ENCODE data around the gene CTIF.

The CTIF gene

DNA sequence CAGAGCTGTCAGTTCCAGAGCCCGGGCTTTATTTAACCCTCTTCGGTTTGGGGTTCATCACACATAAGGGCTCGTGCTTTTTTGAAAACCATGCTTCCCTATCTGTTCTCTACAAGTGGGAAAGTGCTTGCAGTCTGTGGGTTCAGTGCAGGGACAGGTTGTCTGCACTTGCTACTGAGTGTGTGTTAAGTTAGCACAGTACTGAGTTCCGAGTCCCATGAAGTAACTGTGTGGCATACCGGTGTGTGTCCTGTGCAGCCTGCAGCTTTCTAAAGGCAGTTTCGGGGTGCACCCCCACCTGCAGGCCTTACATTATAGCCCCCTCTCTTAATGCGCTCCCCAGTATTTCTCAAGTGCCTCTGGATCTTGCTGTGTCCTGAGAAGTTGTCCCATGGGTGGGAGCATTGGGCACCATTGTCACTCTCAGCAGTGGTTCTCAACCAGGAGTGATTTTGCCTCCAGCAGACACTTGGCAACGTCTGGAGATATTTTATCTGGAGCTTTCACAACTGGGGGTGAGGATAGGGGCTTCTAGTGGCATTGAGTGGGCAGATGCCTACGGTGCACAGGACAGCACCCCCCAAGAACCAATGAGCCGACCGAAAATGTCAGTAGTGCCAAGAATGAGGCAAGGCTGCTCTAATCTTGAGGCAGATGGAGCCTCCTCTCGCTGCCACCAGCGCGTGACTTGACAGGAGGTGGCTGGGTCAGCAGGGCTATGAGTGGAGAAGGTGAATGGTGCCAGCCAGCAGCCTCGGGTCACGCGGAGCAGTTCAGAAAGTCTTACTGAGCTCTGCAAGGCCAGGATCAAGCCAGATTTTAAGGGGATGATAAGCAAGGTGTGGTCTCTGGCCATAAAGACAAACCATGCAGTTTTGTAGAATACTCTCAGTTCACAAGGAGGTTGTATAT, 259.8 kb downstream of the CTIF start:
- TF ChIP-seq ZBTB7A (IDR thresholded peaks at IDR 0.05; ENCODE audit: low read depth) (no peak), CEBPB (IDR thresholded peaks at IDR 0.05) (no peak), TEAD4 (IDR thresholded peaks at IDR 0.05) (no peak)

DNA sequence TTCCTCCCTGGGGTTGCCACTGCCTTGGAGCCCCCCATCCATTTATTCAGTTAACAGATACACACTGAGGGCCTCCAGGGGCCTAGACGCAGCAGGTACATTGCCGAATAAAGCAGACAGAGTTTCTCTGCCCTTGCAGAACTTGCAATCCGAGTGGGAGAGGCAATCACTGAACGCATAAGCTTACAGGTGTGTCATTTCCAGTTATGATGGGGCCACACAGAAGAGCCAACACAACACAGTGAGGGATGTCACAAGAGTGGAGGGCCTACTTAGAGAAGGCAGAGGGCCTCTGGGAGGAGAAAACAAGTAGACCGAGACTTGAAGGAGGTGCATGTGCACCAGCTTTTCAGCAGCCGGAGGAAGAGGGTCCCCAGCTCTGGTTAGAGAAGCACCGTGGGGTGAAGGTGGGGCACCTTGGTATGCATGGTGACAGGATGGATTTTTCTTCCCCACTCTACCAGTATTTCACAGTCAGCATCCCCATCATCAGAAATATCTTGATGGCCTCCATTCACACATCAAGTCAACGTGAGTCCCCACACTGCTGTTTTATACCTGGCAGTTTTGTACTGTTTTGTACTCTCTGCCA, 261.0 kb downstream of the CTIF start:
- TF ChIP-seq TEAD4 (IDR thresholded peaks at IDR 0.05) (no peak), TAF1 (IDR thresholded peaks at IDR 0.05; ENCODE audit: low read depth) (no peak), CEBPB (IDR thresholded peaks at IDR 0.05) (no peak), ZBTB7A (IDR thresholded peaks at IDR 0.05; ENCODE audit: low read depth) (no peak), YY1 (IDR thresholded peaks at IDR 0.05; ENCODE audit: low read depth) (no peak), CREB1 (IDR thresholded peaks at IDR 0.05; ENCODE audit: low read depth) (no peak), FOXM1 (IDR thresholded peaks at IDR 0.05; ENCODE audit: borderline replicate concordance, low read depth) (no peak), EP300 (IDR thresholded peaks at IDR 0.05; ENCODE audit: borderline replicate concordance) (no peak), EGR1 (IDR thresholded peaks at IDR 0.05) (no peak), TCF12 (IDR thresholded peaks at IDR 0.05; ENCODE audit: low read depth) (no peak), RAD21 (IDR thresholded peaks at IDR 0.05; ENCODE audit: low read depth) (no peak), NFIC (IDR thresholded peaks at IDR 0.05) (no peak)
- TF ChIP-seq, protein P1, sequence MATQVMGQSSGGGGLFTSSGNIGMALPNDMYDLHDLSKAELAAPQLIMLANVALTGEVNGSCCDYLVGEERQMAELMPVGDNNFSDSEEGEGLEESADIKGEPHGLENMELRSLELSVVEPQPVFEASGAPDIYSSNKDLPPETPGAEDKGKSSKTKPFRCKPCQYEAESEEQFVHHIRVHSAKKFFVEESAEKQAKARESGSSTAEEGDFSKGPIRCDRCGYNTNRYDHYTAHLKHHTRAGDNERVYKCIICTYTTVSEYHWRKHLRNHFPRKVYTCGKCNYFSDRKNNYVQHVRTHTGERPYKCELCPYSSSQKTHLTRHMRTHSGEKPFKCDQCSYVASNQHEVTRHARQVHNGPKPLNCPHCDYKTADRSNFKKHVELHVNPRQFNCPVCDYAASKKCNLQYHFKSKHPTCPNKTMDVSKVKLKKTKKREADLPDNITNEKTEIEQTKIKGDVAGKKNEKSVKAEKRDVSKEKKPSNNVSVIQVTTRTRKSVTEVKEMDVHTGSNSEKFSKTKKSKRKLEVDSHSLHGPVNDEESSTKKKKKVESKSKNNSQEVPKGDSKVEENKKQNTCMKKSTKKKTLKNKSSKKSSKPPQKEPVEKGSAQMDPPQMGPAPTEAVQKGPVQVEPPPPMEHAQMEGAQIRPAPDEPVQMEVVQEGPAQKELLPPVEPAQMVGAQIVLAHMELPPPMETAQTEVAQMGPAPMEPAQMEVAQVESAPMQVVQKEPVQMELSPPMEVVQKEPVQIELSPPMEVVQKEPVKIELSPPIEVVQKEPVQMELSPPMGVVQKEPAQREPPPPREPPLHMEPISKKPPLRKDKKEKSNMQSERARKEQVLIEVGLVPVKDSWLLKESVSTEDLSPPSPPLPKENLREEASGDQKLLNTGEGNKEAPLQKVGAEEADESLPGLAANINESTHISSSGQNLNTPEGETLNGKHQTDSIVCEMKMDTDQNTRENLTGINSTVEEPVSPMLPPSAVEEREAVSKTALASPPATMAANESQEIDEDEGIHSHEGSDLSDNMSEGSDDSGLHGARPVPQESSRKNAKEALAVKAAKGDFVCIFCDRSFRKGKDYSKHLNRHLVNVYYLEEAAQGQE (IDR thresholded peaks at IDR 0.05; ENCODE audit: low read depth): no peak
- TF ChIP-seq, protein P2, sequence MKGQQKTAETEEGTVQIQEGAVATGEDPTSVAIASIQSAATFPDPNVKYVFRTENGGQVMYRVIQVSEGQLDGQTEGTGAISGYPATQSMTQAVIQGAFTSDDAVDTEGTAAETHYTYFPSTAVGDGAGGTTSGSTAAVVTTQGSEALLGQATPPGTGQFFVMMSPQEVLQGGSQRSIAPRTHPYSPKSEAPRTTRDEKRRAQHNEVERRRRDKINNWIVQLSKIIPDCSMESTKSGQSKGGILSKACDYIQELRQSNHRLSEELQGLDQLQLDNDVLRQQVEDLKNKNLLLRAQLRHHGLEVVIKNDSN (IDR thresholded peaks at IDR 0.05): no peak
- TF ChIP-seq, protein P3, sequence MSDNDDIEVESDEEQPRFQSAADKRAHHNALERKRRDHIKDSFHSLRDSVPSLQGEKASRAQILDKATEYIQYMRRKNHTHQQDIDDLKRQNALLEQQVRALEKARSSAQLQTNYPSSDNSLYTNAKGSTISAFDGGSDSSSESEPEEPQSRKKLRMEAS (IDR thresholded peaks at IDR 0.05): no peak

DNA sequence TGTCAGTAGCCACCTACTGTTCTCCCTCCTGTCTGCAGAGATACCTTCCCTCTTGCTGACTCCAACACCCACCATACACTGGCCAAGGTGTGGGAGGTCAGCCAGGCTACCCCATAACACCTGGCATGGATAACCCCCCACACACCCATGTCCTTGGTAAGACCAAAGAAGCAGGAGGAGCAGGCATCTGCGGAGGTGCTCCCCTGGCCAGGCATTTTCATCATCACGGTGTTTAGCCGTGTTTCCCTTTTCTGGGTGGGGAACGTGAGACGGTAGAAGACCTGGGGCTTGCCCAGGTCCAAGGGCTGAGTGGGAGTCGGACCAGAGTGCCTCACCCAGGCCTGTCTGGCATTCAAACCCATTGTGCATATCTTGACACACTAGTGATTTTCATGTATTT, 261.6 kb downstream of the CTIF start:
- TF ChIP-seq NFIC (IDR thresholded peaks at IDR 0.05) (no peak), FOXM1 (IDR thresholded peaks at IDR 0.05; ENCODE audit: borderline replicate concordance, low read depth) (no peak), EGR1 (IDR thresholded peaks at IDR 0.05) (no peak), TEAD4 (IDR thresholded peaks at IDR 0.05) (no peak), CEBPB (IDR thresholded peaks at IDR 0.05) (no peak), RAD21 (IDR thresholded peaks at IDR 0.05; ENCODE audit: low read depth) (no peak), TCF12 (IDR thresholded peaks at IDR 0.05; ENCODE audit: low read depth) (no peak), YY1 (IDR thresholded peaks at IDR 0.05; ENCODE audit: low read depth) (no peak), CREB1 (IDR thresholded peaks at IDR 0.05; ENCODE audit: low read depth) (no peak), EP300 (IDR thresholded peaks at IDR 0.05; ENCODE audit: borderline replicate concordance) (no peak), ZBTB7A (IDR thresholded peaks at IDR 0.05; ENCODE audit: low read depth) (no peak), TAF1 (IDR thresholded peaks at IDR 0.05; ENCODE audit: low read depth) (no peak)
- TF ChIP-seq, protein P2 (IDR thresholded peaks at IDR 0.05): no peak
- TF ChIP-seq, protein P1 (IDR thresholded peaks at IDR 0.05; ENCODE audit: low read depth): no peak
- TF ChIP-seq, protein P3 (IDR thresholded peaks at IDR 0.05): no peak

DNA sequence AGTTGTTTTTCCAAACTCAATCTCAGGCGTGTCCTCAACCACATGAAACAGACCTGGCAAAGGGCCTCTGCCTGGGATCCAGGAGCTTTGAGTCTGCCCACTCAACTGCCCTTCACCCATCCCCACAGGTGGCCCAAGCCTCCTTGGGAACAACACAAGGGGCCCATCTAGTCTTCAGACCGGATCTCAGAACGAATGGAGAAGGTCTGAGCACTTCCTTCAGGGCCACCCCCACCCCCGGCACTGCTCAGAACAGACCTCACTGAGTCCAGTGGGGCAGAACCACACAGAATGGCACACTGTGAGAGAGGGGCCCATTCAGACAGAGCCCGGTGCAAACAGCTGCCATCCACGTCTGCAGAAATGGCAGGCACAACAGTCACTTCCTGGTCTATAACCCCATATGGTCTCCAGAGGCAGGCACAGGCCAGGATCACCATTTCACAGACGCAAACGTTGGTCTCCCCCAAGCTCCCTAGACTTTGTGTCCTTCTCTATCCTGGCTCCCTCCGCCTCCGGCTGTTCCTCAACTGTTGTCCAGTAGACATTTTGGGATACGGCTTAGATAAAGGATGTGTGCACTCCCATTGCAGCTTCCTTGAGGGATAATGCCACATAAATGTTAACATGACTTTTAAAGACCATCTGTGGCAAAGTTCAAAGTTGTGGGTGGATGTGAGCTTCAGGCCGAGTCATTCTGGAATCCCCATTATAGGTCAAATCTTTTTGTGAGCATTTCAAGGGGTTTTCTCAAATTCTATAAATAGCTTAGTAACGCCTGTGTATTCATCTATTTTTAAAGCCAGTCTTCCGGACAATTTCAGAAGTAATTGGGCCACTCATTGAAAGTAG, 262.3 kb downstream of the CTIF start:
- TF ChIP-seq EGR1 (IDR thresholded peaks at IDR 0.05) (no peak), TAF1 (IDR thresholded peaks at IDR 0.05; ENCODE audit: low read depth) (no peak), CREB1 (IDR thresholded peaks at IDR 0.05; ENCODE audit: low read depth) (no peak), TEAD4 (IDR thresholded peaks at IDR 0.05) (no peak), EP300 (IDR thresholded peaks at IDR 0.05; ENCODE audit: borderline replicate concordance) (no peak), ZBTB7A (IDR thresholded peaks at IDR 0.05; ENCODE audit: low read depth) (no peak), YY1 (IDR thresholded peaks at IDR 0.05; ENCODE audit: low read depth) (no peak), RAD21 (IDR thresholded peaks at IDR 0.05; ENCODE audit: low read depth) (no peak), NFIC (IDR thresholded peaks at IDR 0.05) (no peak), TCF12 (IDR thresholded peaks at IDR 0.05; ENCODE audit: low read depth) (no peak), CEBPB (IDR thresholded peaks at IDR 0.05) (no peak), FOXM1 (IDR thresholded peaks at IDR 0.05; ENCODE audit: borderline replicate concordance, low read depth) (no peak)
- TF ChIP-seq, protein P3 (IDR thresholded peaks at IDR 0.05): no peak
- TF ChIP-seq, protein P1 (IDR thresholded peaks at IDR 0.05; ENCODE audit: low read depth): no peak
- TF ChIP-seq, protein P2 (IDR thresholded peaks at IDR 0.05): no peak
